Stimulated activated naive B cell treated with anti-CD40 and anti-IgM and Interleukin-4, amounts not matched to agents 10 μg/mL and 1 μg/mL and 100 μg/mL, for 72 hours (primary cell): ENCODE measurements around the gene CSNK1G3.

Experiments
- ATAC-seq, 2 donors: fragments of 150-1000 bp; cut with Tn5 transposase; replicated peaks; 2 replicates each; pipeline ENCODE4 v1.10.0; 2021; ENCODE audit warnings: moderate library complexity in 1 of 2
- DNase-seq: peaks from one replicate; pipeline ENCODE4 v3.0.0; 2021
- H3K27ac Mint-ChIP-seq: one replicate; pipeline ENCODE4 v1.8.0; 2022; ENCODE audit warnings: mild to moderate bottlenecking, mixed read lengths
- H3K27me3 Mint-ChIP-seq, 2 donors: one replicate each; pipeline ENCODE4 v1.8.0; 2022; ENCODE audit warnings: mixed read lengths in 2 of 2
- H3K36me3 Mint-ChIP-seq, 2 donors: one replicate each; pipeline ENCODE4 v1.8.0; 2022; ENCODE audit warnings: mixed read lengths in 2 of 2, mild to moderate bottlenecking in 1 of 2
- H3K4me1 Mint-ChIP-seq, 2 donors: one replicate each; pipeline ENCODE4 v1.8.0; 2022; ENCODE audit warnings: mixed read lengths in 2 of 2, mild to moderate bottlenecking in 1 of 2
- H3K4me3 Mint-ChIP-seq, 2 donors: one replicate each; pipeline ENCODE4 v1.8.0; 2022; ENCODE audit warnings: mild to moderate bottlenecking in 2 of 2, mixed read lengths in 2 of 2, moderate library complexity in 1 of 2
- H3K9me3 Mint-ChIP-seq, 2 donors: one replicate each; pipeline ENCODE4 v1.8.0; 2022; ENCODE audit warnings: mixed read lengths in 2 of 2, mild to moderate bottlenecking in 1 of 2

The CSNK1G3 gene

DNA sequence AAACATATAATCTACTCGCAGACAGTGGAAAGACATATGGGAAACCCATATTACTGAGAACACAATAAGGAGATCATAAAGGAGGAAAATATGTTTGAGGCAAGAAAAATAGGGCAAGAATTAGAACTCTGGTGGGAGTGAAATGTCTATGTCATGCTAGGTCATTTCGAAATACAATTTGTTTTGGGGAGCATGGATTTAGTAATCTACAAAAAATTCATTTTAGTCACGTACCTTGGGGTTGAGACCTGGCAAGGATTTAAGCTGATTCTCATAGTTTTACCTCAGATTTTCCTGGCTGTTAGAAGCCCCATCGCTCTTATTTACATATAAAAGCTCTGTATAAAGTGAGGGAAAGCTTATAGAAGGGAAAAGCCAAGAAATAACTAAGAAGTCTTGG lies 11.5 kb upstream of the CSNK1G3 start:
- Mint-ChIP-seq H3K36me3 (no peaks in the 10 kb centered on the region), H3K4me1 (no peaks in the 10 kb centered on the region), H3K27ac (no peak overlapping the region), H3K4me3 (no peak overlapping the region), H3K9me3 (no peaks in the 10 kb centered on the region), H3K27me3 (peaks cover 3 to 9% of the 10 kb centered on the region in 2 donors)
- ATAC-seq (no peak), DNase-seq (no peak)

DNA sequence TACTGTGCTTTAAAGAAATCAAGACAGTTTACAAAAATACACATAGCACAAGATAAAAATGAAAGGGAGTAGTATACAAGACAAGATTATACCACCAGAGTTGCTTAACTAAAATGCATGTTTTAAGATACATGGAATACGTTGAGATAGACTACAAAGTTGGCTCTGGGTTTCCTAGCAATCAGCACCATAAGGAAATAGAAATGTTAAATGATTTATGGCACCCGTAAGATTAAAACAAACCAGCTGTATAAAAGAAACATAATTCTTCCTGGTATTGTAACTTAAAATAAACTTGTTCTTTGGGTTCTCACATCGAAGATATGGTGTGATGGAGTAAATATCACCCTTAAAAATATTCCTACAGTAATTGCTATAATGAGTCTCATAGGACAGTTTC lies 9.9 kb upstream of the CSNK1G3 start:
- Mint-ChIP-seq H3K27ac (no peak overlapping the region), H3K4me3 (no peak overlapping the region), H3K27me3 (peaks cover 9 to 14% of the 10 kb centered on the region in 2 donors), H3K9me3 (no peaks in the 10 kb centered on the region), H3K36me3 (no peaks in the 10 kb centered on the region), H3K4me1 (no peaks in the 10 kb centered on the region)
- DNase-seq (no peak), ATAC-seq (no peak)

DNA sequence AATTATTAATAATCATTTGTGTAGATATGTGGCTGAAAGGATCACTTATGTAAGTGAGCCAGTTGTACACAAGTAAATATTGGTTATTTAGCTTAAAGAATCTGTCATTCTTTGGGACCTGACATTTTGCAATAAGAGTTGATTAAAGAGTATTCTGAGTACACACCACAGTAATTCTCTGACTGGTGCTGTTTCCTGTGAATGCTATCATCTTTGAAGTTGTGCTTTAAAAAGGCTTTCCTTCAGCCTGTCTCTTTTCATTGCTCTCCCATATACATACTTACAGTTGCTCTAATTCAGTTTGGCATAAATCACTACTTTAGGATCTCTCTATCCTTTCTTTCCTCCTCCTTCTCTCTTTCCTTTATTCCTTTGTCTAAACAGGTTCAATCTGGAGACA lies 8.7 kb upstream of the CSNK1G3 start:
- ATAC-seq (no peak), DNase-seq (no peak)
- Mint-ChIP-seq H3K4me1 (no peaks in the 10 kb centered on the region), H3K4me3 (no peak overlapping the region), H3K9me3 (no peaks in the 10 kb centered on the region), H3K36me3 (no peaks in the 10 kb centered on the region), H3K27ac (no peak overlapping the region), H3K27me3 (peaks cover 9 to 19% of the 10 kb centered on the region in 2 donors)

DNA sequence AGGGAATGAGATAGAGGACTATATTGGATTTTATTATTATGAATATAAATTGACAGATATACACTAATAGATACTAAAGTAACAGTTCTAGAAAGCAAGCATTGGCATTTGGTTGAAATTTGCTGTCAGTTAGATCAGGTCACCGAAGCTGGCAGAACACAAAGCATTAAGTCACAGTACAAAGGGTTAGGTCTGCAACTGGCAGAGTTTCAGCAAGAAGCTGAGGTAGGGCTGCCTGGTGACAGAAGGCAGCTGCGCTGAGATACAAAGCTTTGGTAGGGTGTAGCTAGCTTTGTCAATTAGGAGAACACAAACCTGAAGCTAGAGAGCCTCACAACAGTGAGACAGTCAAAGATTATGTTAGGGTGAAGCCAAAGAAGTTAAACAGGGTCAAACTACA lies 6.3 kb upstream of the CSNK1G3 start:
- DNase-seq (no peak), ATAC-seq (no peak)
- Mint-ChIP-seq H3K4me3 (no peak overlapping the region), H3K9me3 (peaks cover 0 to 1% of the 10 kb centered on the region in 2 donors), H3K27me3 (peaks cover 4 to 19% of the 10 kb centered on the region in 2 donors), H3K4me1 (peaks cover 0 to 2% of the 10 kb centered on the region in 2 donors), H3K36me3 (no peaks in the 10 kb centered on the region), H3K27ac (no peak overlapping the region)

DNA sequence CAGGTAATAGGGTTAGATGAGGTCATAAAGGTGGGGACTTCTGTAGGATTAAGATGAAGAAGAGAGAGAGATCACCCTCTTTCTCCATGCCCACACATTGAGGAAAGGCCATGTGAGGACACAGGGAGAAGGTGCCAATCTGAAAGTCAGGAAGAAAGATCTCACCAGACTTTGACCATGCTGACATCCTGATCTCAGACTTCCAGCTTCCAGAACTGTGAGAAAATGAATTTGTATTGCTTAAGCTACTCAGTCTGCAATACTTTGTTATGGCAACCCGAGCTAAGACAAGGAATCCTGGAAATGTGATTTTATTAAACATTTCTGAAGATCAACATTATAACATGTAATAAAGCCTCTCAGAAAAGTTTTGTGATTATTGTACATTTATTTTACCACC lies 3.5 kb upstream of the CSNK1G3 start:
- H3K27ac Mint-ChIP-seq = no peak overlapping the region
- no peak for ATAC-seq
- no peak overlapping the region for H3K4me3 Mint-ChIP-seq
- no peak for DNase-seq
- peaks cover 5 to 13% of the 10 kb centered on the region in 2 donors for H3K4me1 Mint-ChIP-seq
- peaks cover 0 to 19% of the 10 kb centered on the region in 2 donors for H3K27me3 Mint-ChIP-seq
- peaks cover 0 to 4% of the 10 kb centered on the region in 2 donors for H3K9me3 Mint-ChIP-seq
- peaks cover 1 to 5% of the 10 kb centered on the region in 2 donors for H3K36me3 Mint-ChIP-seq

DNA sequence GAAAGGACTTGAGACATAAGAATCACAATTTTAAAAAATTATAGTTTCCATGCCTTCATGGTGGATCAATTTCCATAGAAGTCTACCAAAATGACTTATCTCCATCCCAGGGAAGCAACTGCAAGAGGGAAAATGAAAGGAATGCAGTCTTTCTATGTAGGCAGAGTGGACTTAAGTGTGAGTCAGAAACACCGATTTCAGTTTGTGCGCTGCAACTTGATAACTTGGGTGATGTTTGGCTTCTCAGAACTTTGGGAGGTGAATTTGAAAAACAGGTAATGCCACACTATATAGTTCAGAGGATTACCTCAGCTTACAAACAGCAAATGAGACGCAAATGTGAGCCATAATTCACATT lies 708 bp upstream of the CSNK1G3 start:
- H3K4me1 Mint-ChIP-seq = peaks cover 25 to 27% of the 10 kb centered on the region in 2 donors
- H3K27me3 Mint-ChIP-seq = peaks cover 0 to 11% of the 10 kb centered on the region in 2 donors
- DNase-seq (no peak), ATAC-seq (no peak)
- H3K27ac Mint-ChIP-seq = peak overlapping the region; percentile 97
- peaks cover 0 to 4% of the 10 kb centered on the region in 2 donors for H3K9me3 Mint-ChIP-seq
- peak overlapping the region; percentile 85 to 90 for H3K4me3 Mint-ChIP-seq
- peaks cover 1 to 16% of the 10 kb centered on the region in 2 donors for H3K36me3 Mint-ChIP-seq

DNA sequence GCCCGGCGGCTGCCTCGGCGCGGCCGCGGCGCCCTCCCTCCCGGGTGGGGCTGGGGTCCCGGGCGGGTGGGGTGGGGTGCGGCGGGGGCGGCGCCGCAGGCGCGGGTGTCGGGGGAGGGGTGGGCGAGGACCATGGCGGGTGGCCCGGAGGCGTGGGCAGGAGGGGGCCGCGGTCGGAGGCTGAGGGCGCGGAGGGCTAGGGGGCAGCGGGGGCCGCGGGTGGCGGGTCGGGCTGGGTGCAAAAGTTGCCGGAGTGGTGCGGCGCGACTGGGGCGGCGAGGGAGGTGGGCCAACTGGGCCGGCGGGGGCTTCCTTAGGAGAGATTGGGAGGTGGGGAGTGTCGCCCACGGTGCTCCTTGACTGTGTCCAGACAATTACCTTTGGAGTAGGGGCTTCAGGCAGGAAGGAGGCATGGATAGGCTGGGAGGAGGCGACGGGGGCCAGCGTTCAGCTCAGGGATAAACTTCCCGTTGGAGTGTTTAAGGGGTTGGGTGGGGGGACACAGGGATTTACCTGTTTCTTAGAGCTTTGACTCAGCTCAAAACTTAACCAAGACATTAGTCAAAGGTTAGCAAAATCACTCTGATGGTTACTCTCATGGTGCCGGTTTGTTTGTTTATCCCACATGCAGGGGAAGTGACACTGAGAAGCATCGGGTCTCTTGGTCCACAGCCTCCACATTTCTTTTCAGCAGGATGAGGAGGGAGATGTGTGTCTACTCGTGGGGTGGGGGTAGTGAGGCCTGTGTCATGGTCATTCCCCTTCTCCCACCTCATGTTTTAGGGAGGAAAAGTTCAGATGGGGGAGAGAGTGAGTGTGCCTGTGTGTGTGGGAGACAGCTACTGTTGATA lies 859 bp downstream of the CSNK1G3 start:
- H3K4me3 Mint-ChIP-seq = peak overlapping the region; percentile 83 to 99
- peak; percentile 30 for DNase-seq
- H3K4me1 Mint-ChIP-seq = peaks cover 30 to 37% of the 10 kb centered on the region in 2 donors
- H3K27me3 Mint-ChIP-seq = no peaks in the 10 kb centered on the region
- peaks cover 1 to 16% of the 10 kb centered on the region in 2 donors for H3K36me3 Mint-ChIP-seq
- H3K9me3 Mint-ChIP-seq = peaks cover 0 to 4% of the 10 kb centered on the region in 2 donors
- peak; percentile 31 to 37 for ATAC-seq
- H3K27ac Mint-ChIP-seq = peak overlapping the region; percentile 97

DNA sequence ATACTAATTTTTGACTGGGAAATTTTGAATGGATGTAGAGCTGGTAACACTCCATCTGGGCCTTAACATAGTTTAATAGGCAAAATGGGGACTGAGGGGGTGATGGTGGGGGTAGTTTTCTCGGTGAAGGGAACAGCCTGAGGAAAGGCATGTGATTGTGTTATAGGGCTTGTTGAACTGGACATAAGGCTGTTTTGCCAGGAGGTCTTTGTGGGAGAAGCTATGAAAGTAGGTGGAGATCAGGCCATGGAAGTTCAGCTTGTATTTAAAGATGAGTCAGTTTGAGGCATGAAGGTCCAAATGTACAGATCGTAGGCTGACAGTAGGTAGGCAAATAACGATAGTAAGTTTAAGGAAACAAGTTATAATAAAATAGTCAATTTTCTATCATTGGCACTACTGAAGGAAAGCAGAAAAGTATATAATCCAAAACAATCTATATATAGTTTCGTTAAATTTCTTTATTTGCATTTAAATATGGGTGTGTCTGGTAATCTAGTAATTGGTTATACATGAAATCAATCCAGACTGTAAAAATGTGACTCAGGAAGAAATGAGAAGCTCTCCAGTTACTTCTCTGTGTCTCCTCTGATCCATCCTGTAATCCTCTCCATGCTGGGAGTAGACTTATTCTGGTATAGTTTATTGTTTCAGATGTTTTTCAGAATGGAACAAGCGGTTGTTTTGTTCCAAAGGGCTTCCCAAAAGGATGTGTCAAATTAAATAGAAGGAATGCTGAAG lies 2.8 kb downstream of the CSNK1G3 start:
- no peaks in the 10 kb centered on the region for H3K27me3 Mint-ChIP-seq
- H3K4me3 Mint-ChIP-seq = peak overlapping the region; percentile 3 to 8
- H3K27ac Mint-ChIP-seq = no peak overlapping the region
- DNase-seq (no peak), ATAC-seq (no peak)
- peaks cover 6 to 24% of the 10 kb centered on the region in 2 donors for H3K36me3 Mint-ChIP-seq
- H3K4me1 Mint-ChIP-seq = peaks cover 41 to 57% of the 10 kb centered on the region in 2 donors
- H3K9me3 Mint-ChIP-seq = peaks cover 0 to 9% of the 10 kb centered on the region in 2 donors

DNA sequence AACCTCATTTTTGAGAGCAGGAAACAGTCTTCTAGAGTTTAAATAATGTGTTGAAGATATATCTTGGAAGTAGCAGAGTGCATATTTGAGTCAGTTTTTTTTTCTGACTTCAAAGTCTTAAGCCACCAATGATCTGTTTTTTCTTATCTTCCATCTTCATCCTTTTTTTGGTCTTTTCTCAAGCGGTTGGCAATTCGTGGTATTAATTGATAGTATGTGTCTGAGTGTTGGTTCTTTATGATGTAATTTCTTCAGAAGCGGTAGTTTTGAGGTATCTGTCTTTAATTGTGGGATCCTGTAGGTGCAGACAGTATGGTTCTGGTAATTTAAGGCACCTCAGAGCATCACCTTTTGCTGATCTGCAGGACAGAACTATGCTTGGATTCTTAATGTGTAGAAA lies 3.9 kb downstream of the CSNK1G3 start:
- no peak for ATAC-seq
- no peak for DNase-seq
- Mint-ChIP-seq H3K27ac (peak overlapping the region; percentile 6), H3K4me3 (peak overlapping the region in 1 of 2 donors; percentile 4), H3K27me3 (no peaks in the 10 kb centered on the region), H3K36me3 (peaks cover 6 to 24% of the 10 kb centered on the region in 2 donors), H3K9me3 (peaks cover 0 to 5% of the 10 kb centered on the region in 2 donors), H3K4me1 (peaks cover 36 to 59% of the 10 kb centered on the region in 2 donors)

DNA sequence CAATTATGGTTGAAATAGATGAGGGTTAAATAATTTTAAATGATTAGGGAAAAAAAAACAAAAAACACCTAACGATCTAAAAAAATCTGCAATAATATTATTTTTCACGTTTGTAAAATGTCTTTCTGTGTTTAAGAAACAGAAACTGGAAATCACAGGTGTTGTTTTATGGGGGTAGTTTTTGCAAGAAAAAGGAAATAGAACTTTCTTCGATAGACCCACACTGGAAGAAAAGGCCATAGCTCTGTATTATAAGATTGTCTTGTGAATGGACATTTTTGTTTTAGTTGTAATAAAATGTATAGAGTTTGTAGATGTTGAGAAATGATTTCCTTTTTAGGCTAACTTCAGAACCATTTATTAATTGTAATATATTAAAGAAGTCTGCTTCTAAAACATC lies 5.5 kb downstream of the CSNK1G3 start:
- Mint-ChIP-seq H3K27me3 (no peaks in the 10 kb centered on the region), H3K9me3 (peaks cover 0 to 5% of the 10 kb centered on the region in 2 donors), H3K4me3 (peak overlapping the region; percentile 6 to 53), H3K36me3 (peaks cover 4 to 23% of the 10 kb centered on the region in 2 donors), H3K4me1 (peaks cover 34 to 69% of the 10 kb centered on the region in 2 donors), H3K27ac (peak overlapping the region; percentile 60)
- DNase-seq (no peak), ATAC-seq (no peak)

DNA sequence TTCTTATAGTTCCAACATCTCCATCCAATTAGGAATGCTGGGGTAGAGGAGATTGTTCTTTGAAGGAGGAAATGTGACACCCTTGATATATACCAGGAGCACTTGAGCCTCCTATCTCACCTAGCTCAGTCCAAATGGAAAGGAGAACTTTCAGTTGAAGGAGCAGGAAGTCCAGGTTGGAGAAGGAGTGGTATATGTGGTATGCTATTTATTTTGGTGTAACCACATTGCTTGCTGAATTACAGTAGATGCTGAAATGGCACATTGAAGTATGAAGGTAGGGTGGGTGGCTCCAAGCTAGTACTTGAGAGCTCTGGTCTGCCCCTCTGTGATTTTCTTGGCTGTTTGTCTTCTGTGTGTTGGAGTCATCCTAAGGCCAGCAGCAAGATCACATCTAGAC lies 6.1 kb downstream of the CSNK1G3 start:
- ATAC-seq (peak; percentile 29 to 51), DNase-seq (no peak)
- Mint-ChIP-seq H3K27ac (peak overlapping the region; percentile 49), H3K4me3 (peak overlapping the region; percentile 7 to 14), H3K36me3 (peaks cover 4 to 23% of the 10 kb centered on the region in 2 donors), H3K4me1 (peaks cover 36 to 67% of the 10 kb centered on the region in 2 donors), H3K27me3 (no peaks in the 10 kb centered on the region), H3K9me3 (peaks cover 0 to 5% of the 10 kb centered on the region in 2 donors)

DNA sequence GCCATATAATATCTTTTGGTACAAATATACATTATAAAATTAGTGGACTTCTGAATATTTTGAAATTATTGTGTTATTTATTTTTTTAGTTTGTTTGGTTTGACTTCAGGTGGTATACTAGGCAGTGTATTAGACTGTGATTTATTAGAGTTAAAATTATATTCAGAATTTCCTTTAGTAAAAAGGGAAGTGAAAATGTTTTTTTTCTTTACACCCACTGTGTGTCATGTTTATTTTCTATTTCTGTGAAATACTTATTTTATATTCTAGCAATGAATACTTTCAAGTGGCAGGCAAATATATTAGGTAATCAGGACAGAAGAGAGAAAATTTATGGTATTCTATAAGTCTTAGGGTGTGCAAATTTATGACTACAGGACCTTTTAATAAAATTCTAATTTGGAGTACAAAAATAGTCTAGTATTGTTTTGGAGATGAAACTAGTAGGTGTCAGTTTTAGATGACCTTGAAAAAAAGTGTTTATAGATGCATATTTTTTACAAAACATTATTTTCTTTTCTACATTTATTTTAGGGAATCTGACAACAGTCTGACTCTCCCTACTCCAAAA lies 8.8 kb downstream of the CSNK1G3 start:
- no peak overlapping the region for H3K27ac Mint-ChIP-seq
- H3K4me1 Mint-ChIP-seq = peaks cover 41 to 64% of the 10 kb centered on the region in 2 donors
- H3K36me3 Mint-ChIP-seq = peaks cover 6 to 20% of the 10 kb centered on the region in 2 donors
- ATAC-seq (peak; percentile 72 to 76), DNase-seq (no peak)
- no peak overlapping the region for H3K4me3 Mint-ChIP-seq
- H3K27me3 Mint-ChIP-seq = no peaks in the 10 kb centered on the region
- H3K9me3 Mint-ChIP-seq = peaks cover 0 to 5% of the 10 kb centered on the region in 2 donors

DNA sequence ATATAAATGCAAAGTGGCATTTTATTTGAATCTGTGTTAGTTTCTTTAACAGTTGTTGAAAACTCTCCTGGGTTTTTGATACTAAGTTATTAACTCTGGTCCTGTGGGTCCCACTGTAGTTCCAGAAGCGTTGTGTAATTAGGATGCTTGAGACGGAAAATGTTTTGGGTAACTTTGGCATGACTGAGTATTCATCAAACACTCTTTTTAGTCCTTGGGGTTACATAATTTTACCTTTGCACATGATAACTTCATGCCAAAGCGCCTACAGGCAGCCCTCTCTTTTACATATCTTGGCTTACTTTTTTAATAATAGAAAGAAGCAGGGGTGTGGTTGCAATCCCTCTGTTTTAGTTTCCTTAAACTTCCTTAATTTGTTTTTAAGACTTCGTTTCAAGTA lies 12.2 kb downstream of the CSNK1G3 start:
- Mint-ChIP-seq H3K4me3 (no peak overlapping the region), H3K36me3 (peaks cover 2 to 18% of the 10 kb centered on the region in 2 donors), H3K4me1 (peaks cover 33 to 58% of the 10 kb centered on the region in 2 donors), H3K9me3 (peaks cover 2 to 3% of the 10 kb centered on the region in 2 donors), H3K27ac (no peak overlapping the region), H3K27me3 (no peaks in the 10 kb centered on the region)
- ATAC-seq (no peak), DNase-seq (no peak)

DNA sequence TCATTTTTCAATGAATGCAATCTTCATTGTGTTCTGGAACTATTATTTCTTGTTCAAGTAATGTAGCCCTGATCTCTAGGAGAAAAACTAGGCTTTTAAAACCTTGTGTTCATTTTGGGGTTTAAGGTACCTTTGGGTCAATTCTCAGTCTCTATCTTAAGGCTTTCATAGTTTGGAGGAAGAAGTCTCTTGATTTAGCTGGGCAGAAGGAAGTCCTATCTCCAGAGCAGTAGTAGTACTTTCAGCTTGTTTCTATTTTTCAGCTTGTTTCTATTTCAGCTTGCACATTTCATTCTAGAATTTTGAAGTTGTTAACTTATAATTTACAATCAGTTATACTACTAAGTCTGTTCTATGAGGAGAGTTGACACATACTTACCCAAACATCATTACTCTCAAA lies 15.2 kb downstream of the CSNK1G3 start:
- no peak overlapping the region for H3K4me3 Mint-ChIP-seq
- H3K27me3 Mint-ChIP-seq = no peaks in the 10 kb centered on the region
- peaks cover 33 to 48% of the 10 kb centered on the region in 2 donors for H3K4me1 Mint-ChIP-seq
- H3K27ac Mint-ChIP-seq = no peak overlapping the region
- DNase-seq (no peak), ATAC-seq (no peak)
- peaks cover 3 to 8% of the 10 kb centered on the region in 2 donors for H3K9me3 Mint-ChIP-seq
- peaks cover 2 to 17% of the 10 kb centered on the region in 2 donors for H3K36me3 Mint-ChIP-seq
